LNCaP clone FGC (cell line): Measurements from ENCODE around the gene KRTAP19-1.

ENCODE experiments used
- DNase-seq: peaks from one replicate; pipeline ENCODE4 v3.0.0-alpha.2; 2011; ENCODE audit warnings: low read depth
- H3K4me3 ChIP-seq: 2 replicates; pipeline ENCODE4 v1.5.1; 2011; ENCODE audit warnings: mild to moderate bottlenecking, low read depth, low read length, control low read depth
- CTCF ChIP-seq: IDR thresholded peaks from 2 replicates; pipeline ENCODE4 v1.5.1; 2012; ENCODE audit warnings: mild to moderate bottlenecking; ENCODE audit not compliant: control insufficient read depth, insufficient read depth; ENCODE audit errors: extremely low read depth

Gene KRTAP19-1

GRCh38 chr21:30434033-30434631, 46.0 kb downstream of the KRTAP19-1 start:
- H3K4me3 ChIP-seq, result no peak overlapping the region
- TF ChIP-seq CTCF, result peak; percentile 58
- DNase-seq, result no peak

GRCh38 chr21:30430170-30430655, 50.0 kb downstream of the KRTAP19-1 start, which contains the start of gene KRTAP13-4:
KRTAP13-4 (plus strand) TSS chr21:30430220; CDS start chr21:30430276, 56 bp downstream.
- no peak for TF ChIP-seq CTCF
- H3K4me3 ChIP-seq, result no peak within 1 kb of the TSS
- DNase-seq, result no peak
